ENCODE results near the gene PLCB3. TPM values are rescaled to one million over a fixed set of nuclear protein-coding genes. Genes with fewer than 3 reads are reported as not detected.

PLCB3 gene
- polyA plus RNA-seq, 1 experiment = 30.2 TPM

DNA sequence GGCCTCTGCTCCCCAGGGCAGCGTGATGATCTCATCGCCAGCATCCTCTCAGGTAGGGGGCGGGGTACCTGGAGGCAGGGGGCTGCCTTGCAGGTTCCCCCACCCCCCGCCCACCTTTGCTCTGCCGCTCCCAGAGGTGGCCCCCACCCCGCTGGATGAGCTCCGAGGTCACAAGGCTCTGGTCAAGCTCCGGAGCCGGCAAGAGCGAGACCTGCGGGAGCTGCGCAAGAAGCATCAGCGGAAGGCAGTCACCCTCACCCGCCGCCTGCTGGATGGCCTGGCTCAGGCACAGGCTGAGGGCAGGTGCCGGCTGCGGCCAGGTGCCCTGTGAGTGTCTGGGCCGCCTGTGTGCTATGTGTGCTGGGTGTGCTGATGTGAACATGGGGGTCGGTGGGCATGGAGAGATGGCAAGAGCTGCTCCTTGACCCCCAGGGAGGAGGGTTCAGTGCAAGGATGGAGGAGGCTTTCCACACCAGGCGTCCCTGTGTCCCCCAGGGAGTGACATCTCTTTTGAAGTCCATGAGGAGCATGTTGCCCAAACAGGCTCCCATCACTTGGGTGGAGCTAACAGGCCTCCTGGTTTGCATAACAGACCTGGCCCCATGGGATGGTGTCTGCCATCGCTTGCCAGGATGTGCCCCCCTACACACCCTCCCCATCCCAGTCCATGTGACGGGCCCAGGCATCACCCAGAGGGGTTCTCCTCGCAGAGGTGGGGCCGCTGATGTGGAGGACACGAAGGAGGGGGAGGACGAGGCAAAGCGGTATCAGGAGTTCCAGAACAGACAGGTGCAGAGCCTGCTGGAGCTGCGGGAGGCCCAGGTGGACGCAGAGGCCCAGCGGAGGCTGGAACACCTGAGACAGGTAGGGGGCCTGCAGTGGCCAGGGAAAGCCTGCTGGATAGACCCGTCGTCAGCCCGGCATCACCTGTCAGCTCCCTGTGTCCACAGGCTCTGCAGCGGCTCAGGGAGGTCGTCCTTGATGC lies 14.1 kb downstream of the PLCB3 start:
- no peak for DNase-seq (ENCODE audit: low read depth)
- POLR2A ChIA-PET = no interaction called here
- peaks cover 41% of the 10 kb centered on the region for H3K36me3 ChIP-seq (ENCODE audit: control insufficient read depth, insufficient read depth, low read length)
- no peak overlapping the region for H3K4me3 ChIP-seq (ENCODE audit: low read depth, low read length)
- H3K27me3 ChIP-seq (ENCODE audit: control insufficient read depth, insufficient read depth, low read length) = no peaks in the 10 kb centered on the region
- CTCF ChIA-PET = interaction anchor here (1.3 to 6.5 kb wide), 4 partner anchors 8 to 39 kb away, joined by 3 to 56 read pairs (median 8); partner anchors contain the start of genes CATSPERZ, ESRRA and PLCB3
- TF ChIP-seq, protein P1, sequence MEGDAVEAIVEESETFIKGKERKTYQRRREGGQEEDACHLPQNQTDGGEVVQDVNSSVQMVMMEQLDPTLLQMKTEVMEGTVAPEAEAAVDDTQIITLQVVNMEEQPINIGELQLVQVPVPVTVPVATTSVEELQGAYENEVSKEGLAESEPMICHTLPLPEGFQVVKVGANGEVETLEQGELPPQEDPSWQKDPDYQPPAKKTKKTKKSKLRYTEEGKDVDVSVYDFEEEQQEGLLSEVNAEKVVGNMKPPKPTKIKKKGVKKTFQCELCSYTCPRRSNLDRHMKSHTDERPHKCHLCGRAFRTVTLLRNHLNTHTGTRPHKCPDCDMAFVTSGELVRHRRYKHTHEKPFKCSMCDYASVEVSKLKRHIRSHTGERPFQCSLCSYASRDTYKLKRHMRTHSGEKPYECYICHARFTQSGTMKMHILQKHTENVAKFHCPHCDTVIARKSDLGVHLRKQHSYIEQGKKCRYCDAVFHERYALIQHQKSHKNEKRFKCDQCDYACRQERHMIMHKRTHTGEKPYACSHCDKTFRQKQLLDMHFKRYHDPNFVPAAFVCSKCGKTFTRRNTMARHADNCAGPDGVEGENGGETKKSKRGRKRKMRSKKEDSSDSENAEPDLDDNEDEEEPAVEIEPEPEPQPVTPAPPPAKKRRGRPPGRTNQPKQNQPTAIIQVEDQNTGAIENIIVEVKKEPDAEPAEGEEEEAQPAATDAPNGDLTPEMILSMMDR (IDR thresholded peaks at IDR 0.05; ENCODE audit: insufficient read depth, low read depth, low read length) = no peak

DNA sequence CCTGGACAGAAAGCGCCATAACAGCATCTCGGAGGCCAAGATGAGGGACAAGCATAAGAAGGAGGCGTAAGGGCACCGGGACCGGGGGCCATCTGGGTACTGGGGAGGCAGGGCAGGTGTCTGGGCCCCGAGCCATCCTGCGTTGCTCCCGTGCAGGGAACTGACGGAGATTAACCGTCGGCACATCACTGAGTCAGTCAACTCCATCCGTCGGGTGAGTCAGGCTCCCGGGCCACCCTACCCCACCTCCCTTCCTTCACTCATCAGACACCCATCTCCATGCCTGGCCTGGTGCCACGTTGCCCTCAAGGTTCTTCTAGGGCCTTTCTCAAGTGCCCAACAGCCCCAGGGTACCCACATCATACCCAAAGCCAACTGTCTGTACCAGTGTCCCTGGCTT lies 15.0 kb downstream of the PLCB3 start:
- Histone ChIP-seq H3K36me3 (ENCODE audit: control insufficient read depth, insufficient read depth, low read length) (peaks cover 40% of the 10 kb centered on the region), H3K4me3 (ENCODE audit: low read depth, low read length) (no peak overlapping the region), H3K27me3 (ENCODE audit: control insufficient read depth, insufficient read depth, low read length) (no peaks in the 10 kb centered on the region)
- ChIA-PET POLR2A (no interaction called here), CTCF (interaction anchor here (1.3 to 6.5 kb wide), 2 partner anchors 9 to 15 kb away, joined by 3 to 56 read pairs; partner anchors contain the start of gene PLCB3)
- TF ChIP-seq, protein P1 (IDR thresholded peaks at IDR 0.05; ENCODE audit: insufficient read depth, low read depth, low read length) = no peak
- no peak for DNase-seq (ENCODE audit: low read depth)

GRCh38 chr11:64267207-64267945 lies 16.0 kb downstream of the PLCB3 start:
- H3K27me3 ChIP-seq (ENCODE audit: control insufficient read depth, insufficient read depth, low read length) = no peaks in the 10 kb centered on the region
- TF ChIP-seq, protein P1 (IDR thresholded peaks at IDR 0.05; ENCODE audit: insufficient read depth, low read depth, low read length) = no peak
- H3K4me3 ChIP-seq (ENCODE audit: low read depth, low read length) = no peak overlapping the region
- DNase-seq (ENCODE audit: low read depth) = no peak
- ChIA-PET CTCF (interaction anchor here (0.7 to 3.5 kb wide), 5 partner anchors 10 to 82 kb away, joined by 3 to 41 read pairs (median 7); partner anchors contain the start of genes ESRRA, PLCB3 and STIP1), POLR2A (interaction anchor here (0.6 kb wide), 2 partner anchors 117 to 393 kb away, joined by 3 to 5 read pairs; no protein-coding TSS in a partner anchor)
- peaks cover 34% of the 10 kb centered on the region for H3K36me3 ChIP-seq (ENCODE audit: control insufficient read depth, insufficient read depth, low read length)

DNA sequence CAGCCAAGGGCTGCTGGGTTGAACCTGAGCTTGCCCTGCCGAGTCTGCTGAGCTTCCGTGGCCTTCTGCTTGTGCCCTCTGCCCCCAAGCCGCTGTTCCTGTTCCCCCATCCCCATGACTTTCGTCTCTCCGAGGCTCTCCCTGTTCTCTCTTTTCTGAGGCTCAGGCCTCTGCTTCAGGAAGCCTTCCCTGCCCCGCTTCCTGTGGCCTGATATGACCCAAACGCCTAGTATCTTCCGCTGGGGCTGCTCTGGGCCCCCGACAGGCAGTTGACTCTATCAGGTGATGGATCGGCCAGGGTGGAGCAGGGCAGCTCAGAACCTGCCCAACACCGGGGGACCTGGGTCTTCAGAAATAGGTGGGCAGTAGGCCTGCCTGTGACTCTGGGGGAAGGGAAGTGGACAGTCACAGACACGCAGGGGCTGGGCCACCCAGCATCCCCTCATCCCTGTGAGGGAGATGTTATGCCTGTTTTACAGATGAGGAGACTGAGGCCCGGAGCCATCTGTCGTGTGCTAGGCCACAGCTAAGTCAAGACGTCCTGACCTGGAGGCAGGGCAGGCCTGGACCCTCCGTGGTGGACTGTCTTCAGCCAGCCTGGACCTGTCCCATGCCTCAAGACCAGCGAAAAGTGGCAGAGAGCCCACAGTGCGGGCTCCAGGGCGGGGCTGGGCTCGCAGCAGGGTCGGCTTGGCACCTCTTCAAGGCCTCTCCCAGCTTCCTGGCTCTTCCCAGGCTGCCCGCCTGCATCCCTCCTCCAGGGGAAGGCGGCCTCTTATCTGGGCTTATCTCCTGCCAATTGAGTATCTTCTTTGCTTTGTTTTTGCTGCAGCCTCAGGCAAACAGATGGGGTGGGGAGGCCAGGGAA lies 16.9 kb downstream of the PLCB3 start:
- Histone ChIP-seq H3K36me3 (ENCODE audit: control insufficient read depth, insufficient read depth, low read length) (peaks cover 28% of the 10 kb centered on the region), H3K4me3 (ENCODE audit: low read depth, low read length) (peak overlapping the region; percentile 66), H3K27me3 (ENCODE audit: control insufficient read depth, insufficient read depth, low read length) (no peaks in the 10 kb centered on the region)
- no peak for DNase-seq (ENCODE audit: low read depth)
- TF ChIP-seq, protein P1 (IDR thresholded peaks at IDR 0.05; ENCODE audit: insufficient read depth, low read depth, low read length) = no peak
- CTCF ChIA-PET = interaction anchor here (0.7 to 4.7 kb wide), 9 partner anchors 9 to 64 kb away, joined by 3 to 41 read pairs (median 7); partner anchors contain the start of genes CATSPERZ, ESRRA, PLCB3 and PPP1R14B
- POLR2A ChIA-PET = interaction anchor here (0.7 kb wide), 1 partner anchor 352 kb away, joined by 3 read pairs; no protein-coding TSS in a partner anchor
